Fibroblast of lung (primary cell): Measurements from ENCODE around the gene MUS81.

ENCODE experiments used
- CTCF ChIP-seq, 2 donors: IDR thresholded peaks in 1 of 2; conservative IDR thresholded peaks in 1 of 2; 1 replicate in 1 of 2; 2 replicates in 1 of 2; pipeline ENCODE4 v1.5.1; 2011 to 2012; ENCODE audit warnings: low read length in 2 of 2, control low read depth in 1 of 2, inconsistent platforms in 1 of 2, low read depth in 1 of 2, mild to moderate bottlenecking in 1 of 2
- EZH2 ChIP-seq: IDR thresholded peaks from 2 replicates; pipeline ENCODE4 v1.5.1; 2012; ENCODE audit warnings: low read length, control low read depth, mild to moderate bottlenecking; ENCODE audit errors: missing control alignments

GRCh38 chr11:65857853-65858680 is 2.2 kb upstream of the MUS81 start, which contains the start of gene CFL1:
- no peak for TF ChIP-seq EZH2
- no peak for TF ChIP-seq CTCF (conservative IDR thresholded peaks at IDR 0.05 in 1 of 2, IDR thresholded peaks at IDR 0.05 in 1 of 2; ENCODE audit: low read depth in 1 of 2, low read length in 2 of 2)
